ENCODE data around the gene GRIN2B. TPM values are rescaled to one million over a fixed set of nuclear protein-coding genes. Genes with fewer than 3 reads are reported as not detected.

Gene GRIN2B
- total RNA-seq, 1 donor from 2014 or later = 0.50 TPM

DNA sequence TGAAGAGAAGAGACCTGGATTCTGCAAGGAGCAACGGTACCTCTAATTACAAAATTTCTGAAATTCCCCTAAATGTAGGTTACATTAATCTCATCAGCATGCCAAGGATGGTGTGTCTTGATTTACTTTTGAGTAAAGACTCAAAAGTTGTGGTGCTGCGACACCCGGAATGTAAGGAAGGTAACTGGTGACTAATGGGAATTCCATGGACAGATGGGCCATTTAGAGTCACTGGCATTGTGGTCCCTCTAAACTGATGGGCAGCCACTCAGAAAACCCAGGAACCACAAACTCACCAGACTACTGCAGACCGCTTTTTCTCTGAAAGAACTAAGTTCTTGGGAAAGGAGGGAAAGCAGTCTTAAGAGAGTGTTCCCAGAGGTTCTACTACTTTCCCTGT is 32.8 kb downstream of the GRIN2B start:
- H3K36me3 ChIP-seq = no peaks in the 10 kb centered on the region
- ATAC-seq = no peak
- no peak overlapping the region for H3K27ac ChIP-seq
- no peaks in the 10 kb centered on the region for H3K9me3 ChIP-seq
- H3K4me1 ChIP-seq = no peaks in the 10 kb centered on the region
- DNase-seq = no peak
- TF ChIP-seq, protein P1, sequence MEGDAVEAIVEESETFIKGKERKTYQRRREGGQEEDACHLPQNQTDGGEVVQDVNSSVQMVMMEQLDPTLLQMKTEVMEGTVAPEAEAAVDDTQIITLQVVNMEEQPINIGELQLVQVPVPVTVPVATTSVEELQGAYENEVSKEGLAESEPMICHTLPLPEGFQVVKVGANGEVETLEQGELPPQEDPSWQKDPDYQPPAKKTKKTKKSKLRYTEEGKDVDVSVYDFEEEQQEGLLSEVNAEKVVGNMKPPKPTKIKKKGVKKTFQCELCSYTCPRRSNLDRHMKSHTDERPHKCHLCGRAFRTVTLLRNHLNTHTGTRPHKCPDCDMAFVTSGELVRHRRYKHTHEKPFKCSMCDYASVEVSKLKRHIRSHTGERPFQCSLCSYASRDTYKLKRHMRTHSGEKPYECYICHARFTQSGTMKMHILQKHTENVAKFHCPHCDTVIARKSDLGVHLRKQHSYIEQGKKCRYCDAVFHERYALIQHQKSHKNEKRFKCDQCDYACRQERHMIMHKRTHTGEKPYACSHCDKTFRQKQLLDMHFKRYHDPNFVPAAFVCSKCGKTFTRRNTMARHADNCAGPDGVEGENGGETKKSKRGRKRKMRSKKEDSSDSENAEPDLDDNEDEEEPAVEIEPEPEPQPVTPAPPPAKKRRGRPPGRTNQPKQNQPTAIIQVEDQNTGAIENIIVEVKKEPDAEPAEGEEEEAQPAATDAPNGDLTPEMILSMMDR (IDR thresholded peaks at IDR 0.05) = no peak
- intact Hi-C loops (cut with DNase I) = no loop called here
- H3K27me3 ChIP-seq (ENCODE audit: low read depth) = peaks cover 4% of the 10 kb centered on the region
- H3K4me3 ChIP-seq = no peak overlapping the region

DNA sequence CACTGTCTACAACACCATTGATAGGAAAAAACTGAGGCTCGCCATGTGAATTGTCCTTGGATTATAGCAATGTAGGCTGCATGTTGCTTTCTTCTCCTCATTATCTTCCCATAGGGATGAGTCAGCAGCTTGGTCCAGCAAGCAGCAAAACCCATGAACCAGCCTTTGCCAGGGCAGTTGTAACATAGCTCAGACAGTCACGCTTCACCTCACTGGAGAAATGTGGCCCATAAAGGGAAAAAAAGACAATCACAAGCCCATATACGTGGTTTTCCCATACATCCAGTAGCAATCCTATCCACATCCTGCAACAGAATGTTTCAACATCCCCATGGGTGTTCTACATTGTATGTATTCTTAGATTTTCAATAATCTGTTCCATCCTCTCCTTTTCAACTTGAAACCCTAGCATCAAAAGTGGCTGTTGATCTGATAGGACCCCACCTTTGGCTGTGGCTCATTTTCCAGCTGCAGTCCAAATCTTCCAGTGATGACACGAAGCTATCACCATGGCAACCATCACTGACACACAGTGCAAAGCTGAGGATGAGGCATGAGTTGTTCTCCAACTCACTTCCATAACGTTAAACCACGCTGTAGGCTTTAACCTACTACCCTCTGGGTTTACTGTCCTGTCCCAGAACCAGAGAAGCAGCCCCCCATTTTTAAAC is 34.0 kb downstream of the GRIN2B start:
- Histone ChIP-seq H3K36me3 (no peaks in the 10 kb centered on the region), H3K27me3 (ENCODE audit: low read depth) (peaks cover 4% of the 10 kb centered on the region), H3K4me1 (no peaks in the 10 kb centered on the region), H3K4me3 (no peak overlapping the region), H3K27ac (no peak overlapping the region), H3K9me3 (no peaks in the 10 kb centered on the region)
- intact Hi-C loops (cut with DNase I) = no loop called here
- DNase-seq (no peak), ATAC-seq (no peak)
- TF ChIP-seq, protein P1 (IDR thresholded peaks at IDR 0.05) = no peak

DNA sequence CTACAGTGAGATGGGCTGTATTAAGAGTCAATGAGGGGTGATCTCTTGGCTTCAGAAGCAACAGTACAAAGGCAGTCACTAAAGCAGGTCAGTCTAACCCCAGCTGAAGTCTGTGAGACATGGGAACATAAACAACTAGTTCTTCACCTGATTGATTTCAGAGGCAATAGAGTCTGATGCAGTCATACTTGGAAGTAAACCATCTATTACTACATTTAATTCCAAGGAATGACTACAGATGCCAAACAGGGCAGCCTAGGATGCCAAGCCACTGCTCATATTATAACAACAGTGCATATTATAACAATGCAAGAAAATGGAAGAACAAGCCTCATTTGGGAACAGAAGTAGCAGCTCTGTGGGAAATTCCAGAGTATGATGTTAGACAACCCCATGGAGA is 35.8 kb downstream of the GRIN2B start:
- TF ChIP-seq, protein P1 (IDR thresholded peaks at IDR 0.05) = no peak
- Histone ChIP-seq H3K36me3 (no peaks in the 10 kb centered on the region), H3K27me3 (ENCODE audit: low read depth) (peaks cover 4% of the 10 kb centered on the region), H3K9me3 (no peaks in the 10 kb centered on the region), H3K4me3 (no peak overlapping the region), H3K27ac (no peak overlapping the region), H3K4me1 (no peaks in the 10 kb centered on the region)
- DNase-seq (no peak), ATAC-seq (no peak)
- intact Hi-C loops (cut with DNase I) = no loop called here

DNA sequence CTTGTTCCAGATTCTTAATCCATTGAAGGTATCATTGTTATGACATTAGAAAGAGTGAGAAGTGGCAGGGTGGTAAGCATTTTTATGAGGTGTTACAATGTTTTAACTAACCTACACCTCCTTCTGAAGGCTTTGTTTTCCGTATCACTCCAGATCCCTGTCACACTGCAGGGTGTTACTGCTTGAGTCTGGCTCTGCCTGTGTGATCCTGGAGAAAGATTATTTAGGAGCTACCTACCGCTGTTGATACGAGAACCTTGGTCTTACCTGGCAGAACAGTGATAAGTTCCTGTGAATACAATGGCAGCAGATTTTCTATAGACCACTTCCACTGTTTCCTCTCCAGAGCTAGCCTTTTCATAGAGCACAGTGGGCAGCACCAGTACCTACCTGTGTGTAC is 36.2 kb downstream of the GRIN2B start:
- no peak for ATAC-seq
- intact Hi-C loops (cut with DNase I) = no loop called here
- Histone ChIP-seq H3K4me3 (no peak overlapping the region), H3K27me3 (ENCODE audit: low read depth) (peaks cover 4% of the 10 kb centered on the region), H3K4me1 (no peaks in the 10 kb centered on the region), H3K9me3 (no peaks in the 10 kb centered on the region), H3K36me3 (no peaks in the 10 kb centered on the region), H3K27ac (no peak overlapping the region)
- TF ChIP-seq, protein P1 (IDR thresholded peaks at IDR 0.05) = no peak
- no peak for DNase-seq

DNA sequence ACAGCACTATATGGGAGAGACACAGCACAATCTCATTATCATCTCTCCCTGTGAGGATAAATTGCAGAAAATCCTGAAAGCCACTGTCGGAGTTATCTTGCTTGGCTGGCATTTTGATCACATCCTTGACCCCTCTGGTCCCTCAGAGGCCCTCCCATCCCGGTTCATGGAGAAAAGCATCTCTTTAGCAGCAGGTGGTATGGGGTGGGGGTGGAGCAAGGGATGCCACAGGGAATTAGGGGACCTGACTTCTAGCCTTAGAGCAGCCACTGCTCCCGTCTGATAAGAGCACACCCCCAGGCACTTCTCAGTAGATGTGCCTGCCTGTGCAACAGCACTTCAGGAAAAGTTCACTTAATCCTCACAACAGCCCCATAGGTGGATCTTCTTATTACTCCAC is 38.6 kb downstream of the GRIN2B start:
- DNase-seq (no peak), ATAC-seq (no peak)
- Histone ChIP-seq H3K27ac (no peak overlapping the region), H3K9me3 (peaks cover 3% of the 10 kb centered on the region), H3K4me3 (no peak overlapping the region), H3K36me3 (no peaks in the 10 kb centered on the region), H3K27me3 (ENCODE audit: low read depth) (peaks cover 4% of the 10 kb centered on the region), H3K4me1 (no peaks in the 10 kb centered on the region)
- TF ChIP-seq, protein P1 (IDR thresholded peaks at IDR 0.05) = no peak
- intact Hi-C loops (cut with DNase I) = no loop called here
